Hematopoietic multipotent progenitor cell treated with erythropoietin and hydrocortisone succinate and interleukin-3 and kit ligand, for 4 days (in vitro differentiated cells): ENCODE data around the gene NSMF.
"Not testable (repeated sequence)": the region's sequence is repeated elsewhere in the genome, so short reads cannot be mapped to it uniquely, and the experiment has no call there.

ENCODE experiments used
- DNase-seq: peaks from one replicate; pipeline ENCODE4 v3.0.0-alpha.2; 2015

NSMF gene

DNA sequence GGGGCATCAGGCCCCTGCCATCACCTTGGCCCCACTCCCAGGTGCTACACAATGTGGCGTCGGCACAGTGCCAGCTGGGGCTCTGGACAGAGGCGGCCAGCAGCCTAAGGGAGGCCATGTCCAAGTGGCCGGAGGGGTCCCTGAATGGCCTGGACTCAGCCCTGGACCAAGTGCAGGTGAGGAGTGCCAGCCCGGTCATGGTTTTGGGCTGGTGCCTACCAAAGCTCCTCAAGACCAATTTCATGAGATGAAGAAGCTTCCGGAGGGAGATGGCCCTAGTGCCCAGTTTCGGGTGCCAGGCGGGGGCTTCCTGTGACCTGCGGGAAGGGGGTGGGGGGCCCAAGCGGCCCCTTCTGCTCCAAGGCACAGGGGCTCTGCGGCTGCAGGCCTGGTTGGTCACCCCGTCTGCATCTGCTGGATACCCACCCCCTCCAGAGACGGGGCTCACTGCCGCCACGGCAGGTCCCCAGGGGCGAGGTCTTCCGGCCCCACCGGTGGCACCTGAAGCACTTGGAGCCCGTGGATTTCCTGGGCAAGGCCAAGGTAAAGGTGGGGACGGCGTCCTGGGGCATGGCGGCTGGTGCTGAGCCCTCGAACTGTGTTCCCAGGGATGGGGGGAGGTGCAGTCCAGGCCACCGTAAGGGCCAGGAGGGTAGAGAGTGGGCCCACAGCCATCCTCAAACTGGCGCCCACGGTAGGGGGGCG is 30.1 kb downstream of the NSMF start:
- DNase-seq: no peak

DNA sequence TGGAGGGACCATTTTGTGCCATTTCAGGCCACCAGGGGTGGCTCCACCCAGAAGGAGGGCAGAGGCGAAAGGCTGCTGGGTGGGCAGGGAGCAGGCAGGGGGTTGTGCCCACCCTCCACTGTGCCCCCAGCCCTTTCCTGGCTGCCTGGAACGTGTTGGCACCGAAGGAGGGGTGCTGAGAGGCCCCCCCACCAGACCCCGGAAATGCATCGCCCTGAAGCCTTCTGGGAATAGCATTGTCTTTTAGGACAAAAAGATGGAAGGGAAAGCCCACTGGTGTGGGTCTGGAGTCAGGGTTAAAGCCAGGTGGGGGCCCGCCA is 30.9 kb downstream of the NSMF start:
- no peak for DNase-seq

DNA sequence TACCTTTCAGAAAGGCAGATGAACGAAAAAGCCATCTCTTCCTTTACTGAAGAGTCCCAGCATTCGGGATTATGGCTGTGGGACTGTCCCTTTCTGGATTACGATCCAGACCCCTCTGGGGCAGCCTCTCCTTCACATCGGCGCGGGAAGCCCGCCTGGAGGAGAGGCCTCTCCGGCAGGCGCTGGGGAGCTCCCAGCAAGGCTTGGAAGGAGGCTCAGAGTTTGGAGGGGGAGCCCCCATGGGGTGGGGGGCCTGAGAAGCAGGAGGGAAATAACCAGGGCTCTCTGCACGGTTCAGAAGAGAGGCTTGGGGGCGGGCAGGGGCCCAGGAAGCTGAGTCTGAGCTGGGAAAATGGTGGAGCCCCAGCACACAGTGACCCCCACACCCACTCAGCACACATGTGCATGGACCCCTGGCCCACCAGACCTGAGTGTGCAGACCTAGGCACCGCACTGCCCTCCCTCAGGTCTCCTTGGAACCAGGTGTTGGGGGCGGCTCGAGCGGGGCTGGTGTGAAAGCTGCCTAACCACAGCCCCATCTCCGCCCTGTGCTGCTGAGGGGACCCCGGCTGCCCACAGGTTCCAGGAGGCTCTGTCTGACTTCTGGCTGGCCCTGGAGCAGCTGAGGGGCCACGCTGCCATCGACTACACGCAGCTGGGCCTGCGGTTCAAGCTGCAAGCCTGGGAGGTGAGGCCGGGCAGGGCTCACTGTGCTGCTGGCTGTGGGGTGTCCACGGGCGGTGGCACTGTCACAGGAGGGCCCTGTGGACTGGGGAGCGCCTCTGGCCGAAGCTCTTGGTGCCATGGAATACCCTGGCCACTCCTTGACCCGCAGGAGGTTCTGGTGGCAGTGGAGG is 31.5 kb downstream of the NSMF start:
- DNase-seq: no peak

DNA sequence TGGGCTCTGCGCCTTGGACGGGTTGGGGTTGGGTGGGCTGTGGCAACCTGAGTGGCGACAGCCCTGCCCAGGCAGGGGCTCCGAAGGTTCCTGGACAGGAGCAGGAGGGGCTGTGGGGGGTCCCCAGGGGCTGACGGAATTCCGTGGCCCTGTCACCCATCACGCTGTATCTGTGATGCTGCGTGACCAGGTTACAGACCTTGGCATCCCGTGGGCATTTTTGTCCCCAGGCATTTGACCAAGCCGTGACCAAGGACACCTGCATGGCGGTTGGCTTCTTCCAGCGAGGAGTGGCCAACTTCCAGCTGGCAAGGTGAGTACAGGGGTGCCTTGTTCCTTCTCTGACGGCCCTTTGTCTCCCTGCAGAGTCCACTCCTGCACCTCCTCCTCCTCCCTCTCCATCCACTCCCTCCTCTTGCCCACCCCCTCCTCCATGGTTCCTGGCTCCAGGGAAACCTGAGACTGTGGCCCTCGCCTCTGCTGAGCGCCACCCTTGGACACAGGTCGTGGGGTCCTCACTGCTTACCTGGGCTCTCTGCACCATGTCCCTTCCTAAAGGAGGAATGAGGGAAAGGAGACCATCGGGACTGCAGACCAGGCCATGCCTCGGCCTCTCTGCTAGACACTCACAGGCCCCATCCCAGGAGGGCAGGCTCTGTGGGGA is 33.0 kb downstream of the NSMF start:
- no peak for DNase-seq

DNA sequence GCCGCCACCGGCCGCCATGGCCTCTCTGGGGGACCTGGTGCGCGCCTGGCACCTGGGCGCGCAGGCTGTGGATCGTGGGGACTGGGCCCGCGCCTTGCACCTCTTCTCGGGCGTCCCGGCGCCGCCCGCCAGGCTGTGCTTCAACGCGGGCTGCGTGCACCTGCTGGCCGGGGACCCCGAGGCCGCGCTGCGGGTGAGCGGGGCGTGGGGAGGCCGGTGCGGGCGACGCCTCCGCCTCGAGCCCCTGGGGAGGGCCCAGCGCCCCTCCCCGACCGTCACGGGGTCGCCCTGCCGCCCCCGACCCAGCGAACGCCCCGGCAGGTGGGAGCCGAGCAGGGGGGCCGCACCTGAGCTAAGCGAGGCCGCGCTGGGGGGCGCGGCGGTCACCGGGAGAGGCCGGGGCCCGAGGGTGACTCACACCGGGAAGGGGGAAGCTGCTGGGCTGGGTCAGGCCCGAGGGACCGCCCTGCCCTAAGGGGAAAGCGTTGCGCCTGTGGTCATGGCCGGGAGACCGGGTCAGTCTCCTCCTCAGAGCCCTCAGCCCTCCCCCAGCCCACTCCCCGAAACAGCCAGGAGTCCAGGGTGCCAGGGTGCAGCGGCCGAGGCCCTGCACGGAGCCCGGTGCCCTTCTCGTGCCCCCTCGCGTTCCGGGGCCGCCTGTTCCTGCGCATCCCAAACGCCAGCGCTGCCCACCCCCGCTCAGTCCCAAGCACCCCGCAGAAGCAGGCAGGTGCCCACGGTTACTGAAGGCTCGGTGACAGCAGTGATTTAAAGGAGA is 35.4 kb downstream of the NSMF start:
- no peak for DNase-seq

DNA sequence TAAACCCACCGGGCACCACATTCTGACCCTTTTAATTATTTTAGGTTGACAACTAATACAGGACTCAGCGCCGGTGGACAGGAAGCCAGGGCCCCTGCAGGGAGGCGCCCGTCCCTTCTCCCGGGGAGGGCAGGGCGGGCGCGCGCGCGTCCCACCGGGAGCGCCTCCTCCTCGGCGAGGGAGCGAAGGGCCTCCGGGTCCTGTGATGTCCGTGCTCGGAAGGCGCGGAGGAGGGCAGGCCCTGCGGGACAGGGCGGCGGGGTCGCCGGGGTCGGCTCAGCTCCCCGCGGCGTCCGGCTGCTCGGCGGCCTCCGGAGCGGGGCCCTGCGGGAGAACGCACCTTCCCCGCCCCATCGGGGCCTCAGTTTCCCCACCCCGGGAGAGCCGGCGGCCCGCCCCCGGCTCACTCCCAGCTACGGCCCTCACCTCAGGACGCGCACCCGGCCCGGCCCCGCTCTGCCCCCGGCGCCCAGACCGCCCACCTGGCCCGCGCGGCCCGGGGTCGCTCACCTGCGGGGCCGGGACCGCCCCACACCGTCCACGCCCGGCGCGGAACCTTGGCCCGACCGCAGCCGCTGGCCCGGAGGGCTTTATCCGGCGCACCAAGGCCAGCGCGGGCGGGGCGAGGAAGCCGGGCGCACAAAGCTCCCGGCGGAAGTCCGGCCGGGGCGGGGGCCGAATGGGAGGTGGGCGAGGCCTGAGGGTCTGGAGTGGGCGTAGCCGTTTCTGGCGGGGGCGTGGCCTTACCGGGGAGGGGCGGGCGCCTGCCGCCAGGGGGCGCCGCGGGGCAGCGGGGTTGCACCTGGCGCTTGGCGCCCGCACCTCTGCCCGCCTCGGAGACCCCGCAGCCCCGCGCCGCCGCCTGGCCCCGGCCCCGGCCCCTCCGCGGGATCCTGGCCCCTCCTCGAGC is 36.3 kb downstream of the NSMF start, which contains the start of the genes EXD3 and NOXA1:
EXD3 (minus strand) TSS at position 559 of the 910 bp plus-strand sequence. CDS start 27,805 bp downstream, outside the sequence.
NOXA1 (plus strand) TSS at position 790 of the 910 bp plus-strand sequence. CDS start 137 bp downstream, outside the sequence.
- DNase-seq: peak; percentile 97

DNA sequence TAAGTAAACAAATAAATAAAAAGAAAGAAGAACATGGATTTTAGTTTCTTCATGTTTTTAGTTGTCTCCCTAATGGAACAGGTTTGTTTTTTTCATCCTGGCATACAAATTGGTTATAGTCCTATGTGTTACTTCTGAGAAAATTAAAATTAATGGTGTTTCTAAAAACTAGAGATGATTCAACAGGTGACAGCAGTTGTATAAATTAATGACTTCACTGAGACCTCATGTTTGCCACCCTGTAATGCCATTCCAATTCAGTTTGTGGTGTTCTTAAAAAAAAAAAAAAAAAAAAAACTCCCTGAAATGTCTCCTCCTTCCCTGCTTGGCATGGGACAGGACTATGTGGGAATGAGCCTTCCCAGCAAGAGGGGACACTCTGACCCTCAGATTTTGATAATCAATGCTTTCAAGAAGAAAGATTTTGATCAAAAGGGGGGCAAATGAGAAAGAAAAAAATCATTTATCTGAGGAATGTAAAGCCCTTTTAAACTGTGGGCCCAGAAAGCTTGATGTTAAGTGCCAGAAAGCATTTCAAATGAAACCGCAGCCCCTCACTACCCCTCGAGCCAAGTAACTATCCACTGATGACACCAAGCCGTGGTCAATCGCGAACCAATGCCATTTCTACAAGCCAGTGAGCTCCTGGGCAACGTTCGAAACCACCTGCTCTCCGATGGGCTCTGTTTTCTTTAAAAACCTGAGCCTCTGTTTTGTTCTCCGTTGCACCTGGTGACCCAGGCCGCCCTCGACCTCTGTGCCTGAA is 37.1 kb downstream of the NSMF start:
- no peak for DNase-seq

DNA sequence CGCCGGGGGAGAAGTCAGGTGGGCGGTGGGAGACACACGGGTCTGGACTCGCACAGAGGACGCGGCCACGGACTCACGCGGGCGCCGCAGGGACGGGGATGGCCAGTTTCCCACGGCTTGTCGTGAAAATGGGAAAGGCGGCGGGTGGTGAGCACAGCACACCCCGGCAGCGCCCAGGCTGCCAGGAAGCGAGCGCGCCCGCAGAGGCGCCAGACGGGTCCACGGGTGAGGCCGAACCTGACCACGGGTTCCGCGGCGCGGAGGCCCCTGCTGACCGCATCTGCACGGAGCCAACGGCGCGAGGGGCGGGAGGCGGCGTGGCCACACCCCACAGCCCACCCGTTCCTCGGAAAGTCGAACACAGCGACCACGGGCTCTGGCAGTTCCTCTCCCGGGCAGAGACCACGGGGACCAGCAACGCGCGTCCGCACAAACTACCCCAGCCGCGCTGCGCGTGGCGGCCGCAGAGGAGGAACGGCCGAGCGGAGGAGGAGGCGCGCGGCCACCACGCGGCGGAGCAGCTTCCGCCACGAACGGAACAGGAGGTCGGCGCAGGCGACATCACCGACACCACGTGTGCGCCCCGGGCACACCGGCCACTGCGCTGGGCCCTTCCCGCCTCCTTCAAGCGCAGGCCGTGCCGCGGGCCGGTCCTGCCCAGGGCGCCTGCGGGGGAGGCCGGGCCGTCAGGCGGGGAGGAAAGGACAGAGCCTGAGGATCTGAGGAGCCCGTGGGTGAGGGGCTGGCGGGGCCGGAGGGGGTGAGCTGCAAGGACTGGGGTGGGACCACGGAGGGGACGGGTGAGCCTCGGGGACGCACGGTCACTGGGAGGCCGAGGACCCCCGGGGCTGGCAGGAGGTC is 41.7 kb downstream of the NSMF start:
- no peak for DNase-seq

DNA sequence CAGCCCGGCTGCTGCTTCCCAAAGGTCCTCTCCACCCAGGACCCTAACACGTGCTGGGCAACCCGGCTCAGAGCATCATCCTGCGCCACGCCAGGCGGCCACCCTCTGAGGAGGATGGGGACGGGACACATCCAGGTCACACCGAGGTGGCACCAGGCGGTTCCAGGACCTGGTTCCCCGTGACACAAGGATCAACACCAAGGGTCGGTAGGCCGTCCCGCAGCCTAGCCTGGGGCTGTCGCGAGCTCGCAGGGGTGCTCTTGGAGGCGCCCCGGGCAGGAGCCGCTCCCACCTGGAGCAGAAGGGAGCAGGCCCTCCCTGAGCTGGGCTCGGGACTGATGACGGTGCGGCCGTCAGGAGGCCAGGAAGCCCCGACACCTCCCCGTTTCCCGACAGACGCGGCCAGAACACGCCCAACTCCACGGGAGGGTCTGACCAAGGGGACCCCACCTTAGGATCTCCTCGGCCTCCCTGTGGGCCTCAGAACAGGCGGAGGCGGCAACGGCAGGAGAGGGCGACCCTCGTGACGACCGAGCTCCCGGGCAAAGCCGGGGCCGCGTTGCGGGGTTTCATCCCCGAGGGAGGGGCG is 42.5 kb downstream of the NSMF start:
- no peak for DNase-seq

DNA sequence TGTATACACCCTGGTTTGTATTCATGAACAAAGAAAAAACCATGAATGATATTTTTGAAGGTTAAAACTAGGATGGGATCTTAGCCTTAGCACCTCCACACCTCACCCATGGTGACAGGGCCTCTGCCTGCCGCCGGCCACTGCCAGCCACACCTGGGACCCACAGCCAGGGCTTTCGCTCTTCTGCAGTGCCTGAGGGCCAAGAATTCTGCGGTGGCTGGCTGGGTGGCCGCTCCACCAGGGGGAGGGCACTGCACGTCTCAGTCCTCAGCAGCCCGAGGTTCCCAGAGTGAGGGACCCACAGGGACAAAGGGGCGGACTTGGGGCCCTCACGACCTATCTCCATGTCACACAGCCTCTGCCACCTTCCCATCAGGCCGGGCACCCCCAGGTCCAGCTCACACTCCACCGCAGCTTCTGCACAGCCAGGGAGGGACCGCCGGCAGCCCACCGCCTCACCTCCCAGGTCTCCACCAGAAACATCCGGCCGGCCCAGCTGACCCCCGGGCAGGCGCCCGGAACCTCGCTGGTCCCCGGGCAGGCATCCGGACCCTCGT is 43.0 kb downstream of the NSMF start:
- no peak for DNase-seq

DNA sequence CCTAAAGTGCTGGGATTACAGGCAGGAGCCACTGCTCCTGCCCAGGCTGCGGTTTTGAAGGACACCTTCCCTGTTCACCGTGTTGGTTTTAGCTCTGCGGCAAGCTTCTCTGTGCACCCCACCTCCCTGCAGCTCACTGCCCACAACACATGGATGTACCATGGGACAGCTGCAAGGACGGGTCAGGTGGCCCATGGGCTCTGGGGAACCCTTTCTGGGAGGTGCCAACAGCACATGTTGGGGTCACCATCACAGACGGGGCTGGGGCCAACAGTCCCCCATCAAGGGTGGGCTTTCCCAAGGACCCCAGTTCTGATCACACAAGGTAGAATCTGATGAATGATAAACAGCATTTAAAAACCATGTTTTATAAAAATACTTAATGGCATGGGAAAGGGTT is 43.7 kb downstream of the NSMF start:
- no peak for DNase-seq

DNA sequence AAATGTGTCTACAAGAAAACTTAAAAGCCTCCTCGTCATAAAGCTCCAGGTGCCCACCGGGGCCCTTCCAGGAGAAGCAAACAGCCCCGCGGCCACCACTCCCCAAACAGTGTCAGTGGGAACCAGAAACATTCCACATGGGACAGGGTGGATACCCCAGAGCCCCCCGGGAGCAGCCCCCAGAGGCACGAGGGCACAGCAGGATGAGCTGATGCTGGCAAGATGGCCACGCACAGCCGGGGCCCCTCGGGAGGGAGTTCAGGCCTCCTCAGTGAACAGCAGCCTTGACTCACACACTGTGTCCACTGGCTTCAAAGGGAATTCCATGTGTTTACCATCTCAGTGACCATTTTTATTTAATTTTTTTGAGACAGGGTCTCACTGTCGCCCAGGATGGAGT is 46.7 kb downstream of the NSMF start:
- no peak for DNase-seq

DNA sequence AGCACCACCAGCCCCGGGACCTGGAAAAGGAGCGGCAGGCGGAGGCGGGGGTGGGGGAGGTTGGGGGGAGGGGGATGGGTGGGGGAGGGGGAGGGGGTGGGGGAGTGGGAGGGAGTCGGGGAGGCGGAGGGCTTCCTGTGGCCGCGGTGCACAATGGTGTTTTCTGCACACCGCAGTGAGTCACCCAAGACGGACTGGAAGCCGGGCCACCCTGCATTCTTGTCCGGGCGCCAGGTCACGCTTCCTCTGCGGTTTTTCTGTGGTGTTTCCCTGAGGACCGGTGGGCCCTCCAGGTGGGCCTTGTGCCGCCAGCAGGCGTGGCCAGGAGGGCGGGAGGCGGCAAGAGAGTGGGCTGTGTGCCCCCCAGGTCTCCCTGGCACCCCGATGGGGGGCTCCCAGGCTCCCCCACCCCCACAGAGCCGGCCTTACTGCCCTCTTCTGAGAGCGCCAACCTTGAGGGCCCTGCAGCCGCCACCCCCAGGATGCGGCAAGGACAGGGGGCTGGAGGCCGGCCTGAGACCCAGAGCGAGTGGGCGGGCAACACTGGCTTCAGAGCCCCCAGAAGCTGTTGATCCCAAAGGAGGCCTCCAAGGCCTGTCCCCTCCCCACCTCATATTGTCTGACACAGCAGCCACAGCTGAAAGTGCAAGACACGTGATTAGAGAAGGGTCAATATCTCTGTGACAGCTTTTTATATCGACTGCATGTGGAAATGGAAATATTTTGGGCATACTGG is 47.3 kb downstream of the NSMF start:
- peak; percentile 90 for DNase-seq

DNA sequence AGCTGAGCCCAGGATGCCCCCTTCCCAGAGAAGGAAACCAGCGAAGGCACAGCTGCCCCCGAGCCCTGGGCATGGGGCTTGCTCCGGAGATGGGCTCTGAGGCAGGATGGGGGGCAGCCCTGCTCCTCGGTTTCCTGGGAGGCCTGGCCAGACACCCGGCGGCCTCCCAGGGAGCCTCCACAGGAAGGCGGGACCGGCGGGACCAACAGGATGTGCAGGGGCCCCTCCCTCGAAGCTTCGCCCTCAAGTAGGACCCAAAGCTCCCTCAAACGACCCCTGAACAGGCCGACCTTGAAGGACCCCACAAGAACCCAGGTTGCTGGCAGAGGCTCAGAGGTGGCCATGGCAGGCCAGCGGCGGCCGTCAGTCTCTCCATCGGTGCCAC is 47.9 kb downstream of the NSMF start:
- DNase-seq: no peak

DNA sequence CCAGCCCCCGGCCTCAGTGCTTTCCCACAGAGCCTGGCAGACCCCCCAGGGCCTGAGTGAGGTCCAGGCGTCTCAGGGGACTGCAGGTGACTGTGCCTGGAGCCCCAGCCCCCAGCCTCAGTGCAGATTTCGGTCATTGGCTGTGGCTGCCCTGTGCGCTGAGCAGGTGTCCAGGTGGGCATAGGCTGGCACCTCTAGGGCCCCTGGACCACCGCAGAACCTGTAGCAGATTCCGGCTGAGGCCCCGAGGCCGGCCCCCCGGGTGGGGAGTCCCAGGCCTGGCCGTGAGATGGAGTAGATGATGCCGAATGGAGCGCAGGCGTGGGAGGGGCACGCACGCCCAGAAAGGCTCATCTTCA is 48.3 kb downstream of the NSMF start:
- no peak for DNase-seq

DNA sequence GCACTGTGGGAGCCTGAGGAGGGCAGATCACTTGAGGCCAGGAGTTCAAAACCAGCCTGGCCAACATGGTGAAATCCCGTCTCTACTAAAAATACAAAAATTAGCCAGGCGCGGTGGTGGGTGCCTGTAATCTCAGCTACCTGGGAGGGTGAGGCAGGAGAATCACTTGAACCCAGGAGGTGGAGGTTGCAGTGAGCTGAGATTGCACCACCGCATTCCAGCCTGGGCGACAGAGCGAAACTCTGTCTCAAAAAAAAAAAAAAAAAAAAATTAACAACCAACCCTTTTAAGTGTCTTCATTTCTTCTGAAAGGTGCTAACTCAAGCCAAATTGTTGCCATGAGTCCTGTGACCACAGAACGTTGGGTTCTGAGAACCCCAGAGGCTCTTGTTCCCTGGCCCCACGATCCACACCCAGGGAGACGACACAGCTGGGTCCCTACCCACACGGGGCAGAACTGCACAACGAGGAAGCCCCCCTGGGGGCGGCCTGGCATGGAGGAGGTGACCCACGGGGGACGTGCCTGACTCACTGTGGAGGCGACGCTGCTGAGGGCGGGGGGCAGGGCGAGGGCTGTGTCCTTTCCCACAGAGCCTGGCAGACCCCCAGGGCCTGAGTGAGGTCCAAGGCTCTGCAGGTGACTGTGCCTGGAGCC is 48.8 kb downstream of the NSMF start:
- not testable (repeated sequence) for DNase-seq

DNA sequence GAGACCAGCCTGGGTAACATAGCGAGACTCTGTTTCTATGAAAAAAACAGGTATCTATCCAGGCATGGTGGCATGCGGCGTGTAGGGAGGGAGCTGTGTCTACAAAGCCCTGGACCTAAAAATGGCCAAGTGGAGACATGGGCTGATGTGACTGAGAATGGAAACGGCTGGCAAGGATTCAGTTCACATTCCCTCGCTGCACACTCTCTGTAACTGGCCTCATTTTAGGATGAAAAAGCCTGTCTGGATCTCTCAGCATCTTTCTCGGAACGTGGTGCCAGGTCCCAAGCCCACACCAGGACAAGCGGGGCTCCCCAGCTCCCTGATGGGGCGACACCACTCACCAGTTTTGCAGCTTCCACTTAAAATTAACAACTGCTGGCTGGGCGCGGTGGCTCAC is 49.6 kb downstream of the NSMF start:
- DNase-seq: no peak
